HEK293T (cell line): ENCODE results near the gene NPAS3.

Experiments used
- ARNT ChIP-seq: fragments of 450-650 bp; IDR thresholded peaks from 2 replicates; pipeline ENCODE4 v1.6.1; 2017; ENCODE audit warnings: mild to moderate bottlenecking
- BHLHE40 ChIP-seq: fragments of 450-650 bp; IDR thresholded peaks from 2 replicates; pipeline ENCODE4 v1.6.1; 2016; ENCODE audit warnings: mild to moderate bottlenecking, moderate library complexity, borderline replicate concordance
- ELF4 ChIP-seq: fragments of 450-650 bp; IDR thresholded peaks from 2 replicates; pipeline ENCODE4 v1.6.1; 2017; ENCODE audit warnings: antibody characterized with exemption
- FOXA1 ChIP-seq: fragments of 450-650 bp; IDR thresholded peaks from 2 replicates; pipeline ENCODE4 v1.6.1; 2016; ENCODE audit warnings: mild to moderate bottlenecking
- FOXM1 ChIP-seq: fragments of 450-650 bp; IDR thresholded peaks from 2 replicates; pipeline ENCODE4 v1.6.1; 2017; ENCODE audit warnings: mild to moderate bottlenecking, borderline replicate concordance
- L3MBTL2 ChIP-seq: fragments of 450-650 bp; conservative IDR thresholded peaks from 2 replicates; pipeline ENCODE4 v1.6.1; 2016; ENCODE audit warnings: mild to moderate bottlenecking
- LEF1 ChIP-seq: fragments of 450-650 bp; IDR thresholded peaks from 2 replicates; pipeline ENCODE4 v1.6.1; 2017; ENCODE audit warnings: mild to moderate bottlenecking, borderline replicate concordance
- NFRKB ChIP-seq: fragments of 450-650 bp; IDR thresholded peaks from 2 replicates; pipeline ENCODE4 v1.6.1; 2016; ENCODE audit warnings: mild to moderate bottlenecking, moderate library complexity
- SP1 ChIP-seq: fragments of 450-650 bp; IDR thresholded peaks from 2 replicates; pipeline ENCODE4 v1.6.1; 2017
- SUZ12 ChIP-seq: fragments of 450-650 bp; IDR thresholded peaks from 2 replicates; pipeline ENCODE4 v1.6.1; 2016; ENCODE audit warnings: mild to moderate bottlenecking
- ZNF384 ChIP-seq: fragments of 450-650 bp; IDR thresholded peaks from 2 replicates; pipeline ENCODE4 v1.6.1; 2016
- TF ChIP-seq, protein P1 (sequence below): fragments of 450-650 bp; IDR thresholded peaks from 2 replicates; pipeline ENCODE4 v1.6.1; 2016

- TF ChIP-seq SUZ12 (no peak), L3MBTL2 (no peak), LEF1 (no peak), ELF4 (no peak), ARNT (no peak), ZNF384 (no peak), BHLHE40 (no peak), SP1 (no peak), FOXM1 (no peak), FOXA1 (no peak), NFRKB (no peak)
- TF ChIP-seq, protein P1, sequence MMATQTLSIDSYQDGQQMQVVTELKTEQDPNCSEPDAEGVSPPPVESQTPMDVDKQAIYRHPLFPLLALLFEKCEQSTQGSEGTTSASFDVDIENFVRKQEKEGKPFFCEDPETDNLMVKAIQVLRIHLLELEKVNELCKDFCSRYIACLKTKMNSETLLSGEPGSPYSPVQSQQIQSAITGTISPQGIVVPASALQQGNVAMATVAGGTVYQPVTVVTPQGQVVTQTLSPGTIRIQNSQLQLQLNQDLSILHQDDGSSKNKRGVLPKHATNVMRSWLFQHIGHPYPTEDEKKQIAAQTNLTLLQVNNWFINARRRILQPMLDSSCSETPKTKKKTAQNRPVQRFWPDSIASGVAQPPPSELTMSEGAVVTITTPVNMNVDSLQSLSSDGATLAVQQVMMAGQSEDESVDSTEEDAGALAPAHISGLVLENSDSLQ = no peak
Measured at GRCh38 chr14:33275879-33276278, 337.2 kb downstream of the NPAS3 start.
